GM23338 (cell line): ENCODE results near the gene AMBRA1. TPM values are rescaled to one million over a fixed set of nuclear protein-coding genes. Genes with fewer than 3 reads are reported as not detected.

Source experiments
- ATAC-seq: fragments of 200-7000 bp; cut with Tn5 transposase; 3 replicates; pipeline ENCODE4 v1.9.1; 2020
- DNase-seq: peaks from one replicate; pipeline ENCODE4 v3.0.0-alpha.2; 2015; ENCODE audit warnings: low spot score
- H2AFZ ChIP-seq: fragments of 200-600 bp; sonication (generic); 2 replicates; pipeline ENCODE4 v1.8.0; 2016; ENCODE audit warnings: antibody characterized with exemption, mild to moderate bottlenecking, moderate library complexity
- H3F3A ChIP-seq: fragments of 200-600 bp; sonication (generic); replicated peaks from 2 replicates; pipeline ENCODE4 v1.8.0; 2017; ENCODE audit warnings: antibody characterized with exemption, mixed run types, low read depth
- H3K27ac ChIP-seq: fragments of 200-600 bp; sonication (generic); 2 replicates; pipeline ENCODE4 v1.6.1; 2016; ENCODE audit warnings: low read depth
- H3K27me3 ChIP-seq: fragments of 200-600 bp; sonication (generic); 2 replicates; pipeline ENCODE4 v1.8.0; 2016; ENCODE audit warnings: mild to moderate bottlenecking, mixed run types, moderate library complexity; ENCODE audit not compliant: insufficient read depth
- H3K36me3 ChIP-seq: fragments of 200-600 bp; sonication (generic); 2 replicates; pipeline ENCODE4 v1.8.0; 2016; ENCODE audit warnings: mild to moderate bottlenecking; ENCODE audit not compliant: insufficient read depth
- H3K4me1 ChIP-seq: fragments of 200-600 bp; sonication (generic); 2 replicates; pipeline ENCODE4 v1.8.0; 2016; ENCODE audit warnings: mild to moderate bottlenecking, moderate library complexity; ENCODE audit not compliant: insufficient read depth
- H3K4me2 ChIP-seq: fragments of 200-600 bp; sonication (generic); 2 replicates; pipeline ENCODE4 v1.7.1; 2017; ENCODE audit warnings: mixed run types
- H3K4me3 ChIP-seq: fragments of 200-600 bp; sonication (generic); 2 replicates; pipeline ENCODE4 v1.6.1; 2016; ENCODE audit warnings: mixed run types
- H3K79me2 ChIP-seq: fragments of 200-600 bp; sonication (generic); replicated peaks from 2 replicates; pipeline ENCODE4 v1.8.0; 2017; ENCODE audit warnings: mild to moderate bottlenecking; ENCODE audit not compliant: insufficient read depth
- H3K9me2 ChIP-seq: fragments of 200-600 bp; sonication (generic); 2 replicates; pipeline ENCODE4 v1.8.0; 2017; ENCODE audit not compliant: insufficient read depth
- H4K20me1 ChIP-seq: fragments of 200-600 bp; sonication (generic); replicated peaks from 2 replicates; pipeline ENCODE4 v1.8.0; 2017; ENCODE audit warnings: mild to moderate bottlenecking; ENCODE audit not compliant: insufficient read depth
- H3K27ac Mint-ChIP-seq: 2 replicates; pipeline ENCODE4 v1.8.0; 2020; ENCODE audit warnings: inconsistent platforms, mild to moderate bottlenecking, moderate library complexity, mixed read lengths
- H3K27me3 Mint-ChIP-seq: 3 replicates; pipeline ENCODE4 v1.8.0; 2022; ENCODE audit warnings: low read depth, mild to moderate bottlenecking, moderate library complexity, mixed read lengths, inconsistent platforms; ENCODE audit not compliant: insufficient read depth, poor library complexity
- H3K36me3 Mint-ChIP-seq: 3 replicates; pipeline ENCODE4 v1.8.0; 2021; ENCODE audit warnings: low read depth, mild to moderate bottlenecking, inconsistent platforms, moderate library complexity, mixed read lengths
- H3K4me1 Mint-ChIP-seq: 3 replicates; pipeline ENCODE4 v1.8.0; 2020; ENCODE audit warnings: mild to moderate bottlenecking, inconsistent platforms, mixed read lengths
- H3K4me3 Mint-ChIP-seq: 3 replicates; pipeline ENCODE4 v1.8.0; 2021; ENCODE audit warnings: moderate library complexity, mild to moderate bottlenecking, inconsistent platforms, mixed read lengths
- H3K9me3 Mint-ChIP-seq: 3 replicates; pipeline ENCODE4 v1.8.0; 2020; ENCODE audit warnings: moderate library complexity, mild to moderate bottlenecking, inconsistent platforms, mixed read lengths
- CTCF ChIP-seq, 2 experiments: fragments of 200-600 bp in 1 of 2; sonication (generic) in 1 of 2; conservative IDR thresholded peaks; 2 replicates each; pipeline versions ENCODE4 v1.5.1 to v1.6.1; 2016 to 2017; ENCODE audit warnings: antibody characterized with exemption in 2 of 2, low read depth in 2 of 2, mild to moderate bottlenecking in 2 of 2, moderate library complexity in 1 of 2
- ETS1 ChIP-seq: IDR thresholded peaks from 2 replicates; pipeline ENCODE4 v1.6.1; 2016; ENCODE audit warnings: antibody characterized with exemption
- EZH2 ChIP-seq: fragments of 200-600 bp; sonication (generic); IDR thresholded peaks from one replicate; pipeline ENCODE4 v1.8.0; 2017; ENCODE audit warnings: antibody characterized with exemption, mild to moderate bottlenecking, low read depth; ENCODE audit not compliant: unreplicated experiment
- EZH2phosphoT487 ChIP-seq: fragments of 200-600 bp; sonication (generic); IDR thresholded peaks from one replicate; pipeline ENCODE4 v1.8.1; 2018; ENCODE audit warnings: antibody characterized with exemption; ENCODE audit not compliant: unreplicated experiment
- JUNB ChIP-seq: IDR thresholded peaks from one replicate; pipeline ENCODE4 v1.6.1; 2016; ENCODE audit warnings: antibody characterized with exemption; ENCODE audit not compliant: unreplicated experiment
- NANOG ChIP-seq: IDR thresholded peaks from 2 replicates; pipeline ENCODE4 v1.6.1; 2016; ENCODE audit warnings: antibody characterized with exemption, borderline replicate concordance
- REST ChIP-seq: IDR thresholded peaks from one replicate; pipeline ENCODE4 v1.6.1; 2018; ENCODE audit warnings: antibody characterized with exemption; ENCODE audit not compliant: unreplicated experiment
- STAT1 ChIP-seq: IDR thresholded peaks from one replicate; pipeline ENCODE4 v1.6.1; 2016; ENCODE audit warnings: antibody characterized with exemption; ENCODE audit not compliant: unreplicated experiment
- ZNF114 ChIP-seq: fragments of 250-450 bp; sonication (Bioruptor Pico); IDR thresholded peaks from 2 replicates; pipeline ENCODE4 v1.5.0; 2020; ENCODE audit warnings: mild to moderate bottlenecking, moderate library complexity
- ZNF331 ChIP-seq: fragments of 250-450 bp; sonication (Bioruptor Pico); IDR thresholded peaks from 2 replicates; pipeline ENCODE4 v1.5.0; 2020; ENCODE audit warnings: low read depth, mild to moderate bottlenecking, moderate library complexity
- ZNF462 ChIP-seq: fragments of 250-450 bp; sonication (Bioruptor Pico); IDR thresholded peaks from 2 replicates; pipeline ENCODE4 v1.5.0; 2020; ENCODE audit warnings: mild to moderate bottlenecking, moderate library complexity
- polyA plus RNA-seq: library from polyadenylated mRNA; unstranded; fragments of >200 nt; fragmentation: Nextera tagmentation; extraction: Ambion mirVana; gene quantifications from 2 replicates; pipeline ENCODE4 v1.2.1, GENCODE V29; 2016
- total RNA-seq: library from RNA; depleted of rRNA; stranded (reverse); fragments of >200 nt; shearing (Covaris generic); gene quantifications from 2 replicates; pipeline ENCODE4 v1.2.3, GENCODE V29; 2014

AMBRA1 gene
- total and polyA plus RNA-seq, 2 experiments from 2014 or later = 8.3 to 34.8 TPM

GRCh38 chr11:46612326-46612725, 18.5 kb upstream of the AMBRA1 start:
- Mint-ChIP-seq H3K36me3 (no peaks in the 10 kb centered on the region), H3K4me3 (no peak overlapping the region), H3K27ac (no peak overlapping the region), H3K9me3 (no peaks in the 10 kb centered on the region), H3K27me3 (peaks cover 3% of the 10 kb centered on the region), H3K4me1 (peaks cover 5% of the 10 kb centered on the region; the same call in 2 of the 3 replicates)
- H3K36me3 ChIP-seq = no peaks in the 10 kb centered on the region
- H3K4me3 ChIP-seq = no peak overlapping the region
- no peaks in the 10 kb centered on the region for H4K20me1 ChIP-seq
- H3K4me1 ChIP-seq = peaks cover 6% of the 10 kb centered on the region
- no peak for ATAC-seq
- H3K27me3 ChIP-seq = no peaks in the 10 kb centered on the region
- H3K79me2 ChIP-seq = no peaks in the 10 kb centered on the region
- peaks cover 8% of the 10 kb centered on the region; the same call in 1 of the 2 replicates for H3F3A ChIP-seq
- no peak overlapping the region for H3K4me2 ChIP-seq
- no peak overlapping the region for H2AFZ ChIP-seq
- TF ChIP-seq CTCF (conservative IDR thresholded peaks at IDR 0.05; ENCODE audit: low read depth in 2 of 2) (no peak), ETS1 (no peak), NANOG (no peak), JUNB (no peak), REST (no peak), ZNF331 (no peak), ZNF462 (CRISPR knock-in tag) (no peak), ZNF114 (CRISPR knock-in tag) (no peak), STAT1 (no peak), EZH2 (no peak), EZH2phosphoT487 (no peak)
- DNase-seq = no peak
- no peaks in the 10 kb centered on the region for H3K9me2 ChIP-seq
- H3K27ac ChIP-seq = no peak overlapping the region
